ENCODE results near the gene ZBTB17. TPM values are rescaled to one million over a fixed set of nuclear protein-coding genes. Genes with fewer than 3 reads are reported as not detected.
A peak's percentile ranks its signal among the peaks of the same experiment; 100 is the strongest.

ZBTB17 gene
- total and polyA plus RNA-seq, 9 of the 15 experiments (the other 6 are each of a cell fraction or from before 2014, with no cell fraction given): 1.1 to 53.4 (median 29.6) TPM

DNA sequence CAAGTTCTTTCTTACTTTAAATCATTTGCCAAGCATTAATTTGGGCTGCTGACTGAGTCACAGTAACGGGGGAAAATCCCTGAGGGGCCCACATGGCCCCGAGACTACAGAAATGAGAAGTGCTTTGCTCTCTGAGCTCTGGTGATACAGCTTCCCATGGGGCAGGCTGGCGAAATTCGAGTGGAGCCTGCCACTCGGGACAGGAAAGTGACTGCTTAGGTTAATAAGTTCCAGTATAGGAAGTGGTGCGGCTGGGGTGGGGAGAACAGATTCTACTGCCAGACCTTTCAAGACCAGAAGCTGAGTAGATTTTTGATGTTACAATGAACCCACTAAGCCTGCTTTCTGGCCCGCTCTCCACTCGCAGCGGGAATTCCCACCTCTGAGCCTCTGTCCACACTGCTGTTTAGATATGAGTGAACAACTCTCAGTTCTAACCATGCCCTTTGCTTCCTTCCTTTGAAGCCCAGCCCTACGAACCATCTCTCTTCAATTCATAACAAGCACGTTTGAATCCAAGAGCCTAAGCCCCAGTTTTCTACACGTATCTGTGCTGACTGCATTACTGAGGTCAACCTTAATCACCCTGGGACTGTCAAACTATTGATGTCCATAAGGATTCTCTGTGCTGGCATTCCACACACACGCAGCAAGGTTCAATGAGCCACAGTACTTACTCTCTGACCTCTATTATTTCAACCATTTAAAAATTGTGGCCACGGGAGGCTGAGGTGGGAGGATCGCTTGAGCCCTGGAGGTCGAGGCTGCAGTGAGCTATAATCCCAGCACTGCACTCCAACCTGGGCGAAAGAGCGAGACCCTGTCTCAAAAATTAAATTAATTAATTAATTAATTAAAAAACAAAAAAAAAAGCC is 9.6 kb downstream of the ZBTB17 start (continued):
- TF ChIP-seq CCNT2 (IDR thresholded peaks at IDR 0.05; ENCODE audit: borderline replicate concordance, extremely low read depth, insufficient read length, low read depth, low read length) (no peak), POLR2A (conservative IDR thresholded peaks at IDR 0.05) (no peak), STAG1 (CRISPR knock-in tag; IDR thresholded peaks at IDR 0.05; ENCODE audit: borderline replicate concordance) (no peak), E2F4 (CRISPR knock-in tag; IDR thresholded peaks at IDR 0.05; ENCODE audit: low read depth) (no peak), SMC3 (conservative IDR thresholded peaks at IDR 0.05; ENCODE audit: insufficient read depth, low read depth, low read length) (no peak), POLR3A (IDR thresholded peaks at IDR 0.05; ENCODE audit: borderline replicate concordance, extremely low read depth, insufficient read depth, insufficient read length) (no peak), MIER1 (IDR thresholded peaks at IDR 0.05; ENCODE audit: low read depth) (no peak)

DNA sequence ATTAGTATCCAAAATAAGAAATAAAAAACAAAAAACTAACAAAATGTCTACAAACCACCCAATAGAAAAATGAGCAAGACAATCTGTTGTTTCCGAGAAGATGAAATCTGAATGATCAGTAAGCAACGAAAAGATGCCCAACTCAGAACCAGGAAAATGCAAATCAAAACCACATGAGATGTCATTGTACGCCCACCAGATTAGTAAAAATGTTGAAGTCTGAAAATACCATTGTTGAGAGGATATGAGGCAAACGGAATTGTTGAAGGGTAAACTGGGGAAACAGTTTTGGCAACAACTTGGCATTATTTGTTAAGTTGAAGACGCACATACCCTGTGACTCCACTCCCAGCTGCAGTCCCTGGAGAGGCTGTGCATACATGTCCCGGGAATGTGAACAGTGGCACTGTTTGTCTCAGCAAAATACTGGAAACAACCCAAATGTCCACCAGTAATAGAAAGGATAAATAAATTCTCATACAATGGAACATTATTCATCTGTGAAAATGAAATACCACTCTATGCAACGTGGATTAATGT is 10.6 kb downstream of the ZBTB17 start:
- Histone ChIP-seq H3K27ac (ENCODE audit: extremely low read depth, low read depth, low read length) (no peak overlapping the region), H3K36me3 (ENCODE audit: control insufficient read depth, insufficient read depth, low read length) (peaks cover 53% of the 10 kb centered on the region; the same call in 2 of the 3 replicates), H3K27me3 (ENCODE audit: control insufficient read depth in 2 of 2, insufficient read depth in 2 of 2, low read length in 2 of 2) (no peaks in the 10 kb centered on the region), H3K4me3 (no peak overlapping the region), H3K79me2 (ENCODE audit: control insufficient read depth, insufficient read depth, low read length) (peaks cover 47% of the 10 kb centered on the region), H3K9me1 (ENCODE audit: control insufficient read depth, insufficient read depth, low read length) (no peaks in the 10 kb centered on the region), H2AFZ (ENCODE audit: low read depth, low read length) (no peak overlapping the region), H3K4me1 (replicated peaks in 1 of 2; ENCODE audit: control insufficient read depth in 2 of 2, insufficient read depth in 2 of 2, low read length in 2 of 2) (no peaks in the 10 kb centered on the region; a peak in 1 of 5 replicates), H4K20me1 (replicated peaks; ENCODE audit: control insufficient read depth, insufficient read depth, low read length) (no peaks in the 10 kb centered on the region), H3K9me3 (replicated peaks; ENCODE audit: control insufficient read depth, insufficient read depth, low read depth, low read length) (no peaks in the 10 kb centered on the region), H3K9ac (ENCODE audit: insufficient read depth in 1 of 2, low read depth in 2 of 2, low read length in 2 of 2) (no peak overlapping the region), H3K4me2 (ENCODE audit: insufficient read depth, low read length) (no peak overlapping the region)
- BruUV-seq (replicated peaks): no TSS peak
- in situ Hi-C loops (cut with MboI) (no loop called here), intact Hi-C loops (cut with micrococcal nuclease) (no loop called here)
- ChIA-PET CTCF (ENCODE audit: low intra/inter-chr PET ratio) (no interaction called here), POLR2A (interaction anchor here (1.6 kb wide), 1 partner anchor 8 kb away, joined by 6 read pairs; no protein-coding TSS in a partner anchor)
- WGBS (ENCODE audit: insufficient coverage, low coverage, missing lambda C conversion rate): 79% methylated on average over 7 of the region's 7 CpGs
- FAIRE-seq (no peak), DNase-seq (ENCODE audit: extremely low read depth in 1 of 4, low spot score in 3 of 4) (peak in 1 of 4 experiments; percentile 6), ATAC-seq (no peak)
- no peak for TF ChIP-seq TFAM (CRISPR knock-in tag; conservative IDR thresholded peaks at IDR 0.05)
- no peak for TF ChIP-seq XRCC5 (IDR thresholded peaks at IDR 0.05; ENCODE audit: low read depth, low read length)
- TF ChIP-seq GTF2E2 (tag; IDR thresholded peaks at IDR 0.05): no peak
- no peak for TF ChIP-seq ZNF699 (CRISPR knock-in tag; IDR thresholded peaks at IDR 0.05; ENCODE audit: insufficient replicate concordance)
- no peak for TF ChIP-seq NEUROD1 (IDR thresholded peaks at IDR 0.05; ENCODE audit: borderline replicate concordance, low read depth, low read length, partially characterized antibody)
- TF ChIP-seq ZNF121 (CRISPR knock-in tag; conservative IDR thresholded peaks at IDR 0.05): no peak
- no peak for TF ChIP-seq RAD21 (CRISPR knock-in tag; conservative IDR thresholded peaks at IDR 0.05 in 1 of 2, IDR thresholded peaks at IDR 0.05 in 1 of 2)
- no peak for TF ChIP-seq NCOA4 (IDR thresholded peaks at IDR 0.05; ENCODE audit: partially characterized antibody)
- no peak for TF ChIP-seq EGR1 (conservative IDR thresholded peaks at IDR 0.05)
- TF ChIP-seq EWSR1 (IDR thresholded peaks at IDR 0.05; ENCODE audit: borderline replicate concordance, low read depth, partially characterized antibody): no peak
- TF ChIP-seq EP400 (IDR thresholded peaks at IDR 0.05): no peak
- TF ChIP-seq RBFOX2 (IDR thresholded peaks at IDR 0.05; ENCODE audit: low read depth, low read length): no peak
- no peak for TF ChIP-seq ZNF408 (CRISPR knock-in tag; IDR thresholded peaks at IDR 0.05; ENCODE audit: low read depth)
- TF ChIP-seq TAL1 (IDR thresholded peaks at IDR 0.05): no peak

Data from K562 (cell line).